Neural cell (in vitro differentiated cells): ENCODE measurements around the gene MMP24.

ENCODE experiments used
- CTCF ChIP-seq: fragments of 450-650 bp; IDR thresholded peaks from 2 replicates; pipeline ENCODE4 v1.5.1; 2014; ENCODE audit warnings: antibody characterized with exemption, mild to moderate bottlenecking, moderate library complexity; ENCODE audit not compliant: poor library complexity, severe bottlenecking
- EP300 ChIP-seq: fragments of 450-650 bp; conservative IDR thresholded peaks from 2 replicates; pipeline ENCODE4 v1.6.1; 2014; ENCODE audit warnings: antibody characterized with exemption, mild to moderate bottlenecking, moderate library complexity; ENCODE audit not compliant: poor library complexity, severe bottlenecking
- EZH2 ChIP-seq: fragments of 200-600, 300-800 bp; shearing (Covaris generic), sonication (generic); IDR thresholded peaks from 2 replicates; pipeline ENCODE4 v1.6.1; 2014; ENCODE audit warnings: antibody characterized with exemption, low read length, borderline replicate concordance, mild to moderate bottlenecking; ENCODE audit not compliant: insufficient read depth, poor library complexity, severe bottlenecking
- MXI1 ChIP-seq: fragments of 450-650 bp; conservative IDR thresholded peaks from 2 replicates; pipeline ENCODE4 v1.6.1; 2014; ENCODE audit warnings: antibody characterized with exemption, mild to moderate bottlenecking; ENCODE audit not compliant: poor library complexity, severe bottlenecking
- POLR2AphosphoS5 ChIP-seq: IDR thresholded peaks from 2 replicates; pipeline ENCODE4 v1.6.1; 2012
- RAD21 ChIP-seq: fragments of 450-650 bp; conservative IDR thresholded peaks from 2 replicates; pipeline ENCODE4 v1.6.1; 2014; ENCODE audit warnings: antibody characterized with exemption, mild to moderate bottlenecking, moderate library complexity
- REST ChIP-seq: IDR thresholded peaks from 2 replicates; pipeline ENCODE4 v1.6.1; 2012; ENCODE audit warnings: borderline replicate concordance
- SMC3 ChIP-seq: fragments of 450-650 bp; conservative IDR thresholded peaks from 2 replicates; pipeline ENCODE4 v1.6.1; 2014; ENCODE audit warnings: antibody characterized with exemption, mild to moderate bottlenecking, moderate library complexity; ENCODE audit not compliant: poor library complexity
- TAF1 ChIP-seq: IDR thresholded peaks from 2 replicates; pipeline ENCODE4 v1.6.1; 2012; ENCODE audit warnings: low read depth

DNA sequence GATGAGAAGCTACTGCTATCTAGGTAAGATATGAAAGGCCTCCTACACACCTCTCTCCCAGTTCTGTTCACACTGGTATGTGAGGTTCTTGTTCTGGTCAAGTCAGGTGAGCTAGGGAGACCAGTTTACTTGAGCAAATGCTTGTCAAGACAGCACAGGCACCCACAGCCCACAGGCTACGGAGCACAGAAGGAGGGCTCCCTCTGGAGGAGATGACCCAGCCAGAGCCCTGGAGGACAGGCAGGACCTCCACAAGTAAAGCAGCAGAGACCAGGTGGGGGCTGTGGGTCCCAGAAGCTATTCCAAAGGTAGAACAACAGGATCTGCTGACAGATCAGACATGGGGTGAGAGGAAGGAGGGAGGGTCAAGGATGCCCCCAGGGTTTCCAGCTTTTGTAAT lies 38.3 kb downstream of the MMP24 start:
- TF ChIP-seq CTCF (no peak), SMC3 (no peak), TAF1 (no peak), EZH2 (no peak), REST (no peak), RAD21 (no peak), POLR2AphosphoS5 (no peak), MXI1 (no peak), EP300 (no peak)
